HepG2 (cell line): Measurements from ENCODE around the gene SMARCE1. TPM values are rescaled to one million over a fixed set of nuclear protein-coding genes. Genes with fewer than 3 reads are reported as not detected.
A peak's percentile ranks its signal among the peaks of the same experiment; 100 is the strongest.

Experiments used
- ATAC-seq: fragments of 200-7000 bp; cut with Tn5 transposase; 3 replicates; pipeline ENCODE4 v1.9.1; 2020; ENCODE audit warnings: mild to moderate bottlenecking, moderate library complexity
- BruUV-seq: library from RNA; stranded (reverse); fragments of 400-500 nt; replicated peaks from 2 replicates; lab custom pipeline; 2021; lab: Mats Ljungman, UMichigan
- CTCF ChIA-PET: fragments of 300-600 bp; formaldehyde crosslinking; extraction: SDS; loops from one replicate; lab custom pipeline; 2021; ENCODE audit warnings: low total read pairs, inconsistent platforms, low intra/inter-chr PET ratio; lab: Yijun Ruan, JAX
- POLR2A ChIA-PET: fragments of 350-600 bp; sonication (Branson Sonifier 250); formaldehyde crosslinking; loops from one replicate; lab custom pipeline; 2020; ENCODE audit warnings: antibody characterized with exemption, inconsistent platforms; lab: Yijun Ruan, JAX
- DNase-seq: peaks from one replicate; pipeline ENCODE4 v3.0.0-alpha.2; 2015; ENCODE audit warnings: low spot score
- FAIRE-seq: peaks from 3 replicates; lab custom pipeline; 2011; peaks lifted over from hg19 to GRCh38; lab: Jason Lieb, UNC
- H2AFZ ChIP-seq: one replicate; pipeline ENCODE4 v1.6.1; 2011; ENCODE audit warnings: low read length, inconsistent platforms
- H3K27ac ChIP-seq: fragments of 300-600 bp; 3 replicates; pipeline ENCODE4 v1.8.0; 2011; ENCODE audit warnings: mixed run types, mild to moderate bottlenecking, mixed read lengths, low read length, inconsistent platforms; ENCODE audit not compliant: insufficient read depth; ENCODE audit errors: extremely low read length
- H3K27me3 ChIP-seq, 2 experiments: fragments of 200-600 bp in 1 of 2; 2 replicates in 1 of 2; 3 replicates in 1 of 2; pipeline versions ENCODE4 v1.6.0 to v1.8.0; 2011; ENCODE audit warnings: low read length in 2 of 2, mild to moderate bottlenecking in 2 of 2, moderate library complexity in 2 of 2, inconsistent platforms in 1 of 2; ENCODE audit not compliant: insufficient read depth in 2 of 2, control insufficient read depth in 1 of 2
- H3K36me3 ChIP-seq, 2 experiments: fragments of 200-600 bp in 1 of 2; replicated peaks in 1 of 2; 2 replicates in 1 of 2; 3 replicates in 1 of 2; pipeline versions ENCODE4 v1.5.1 to v1.8.0; 2011; ENCODE audit warnings: low read length in 2 of 2, inconsistent platforms in 1 of 2; ENCODE audit not compliant: insufficient read depth in 2 of 2, control insufficient read depth in 1 of 2
- H3K4me1 ChIP-seq: 2 replicates; pipeline ENCODE4 v1.5.1; 2012; ENCODE audit warnings: low read length, inconsistent platforms; ENCODE audit not compliant: insufficient read depth
- H3K4me2 ChIP-seq: 2 replicates; pipeline ENCODE4 v1.6.0; 2011; ENCODE audit warnings: low read depth, low read length, inconsistent platforms
- H3K4me3 ChIP-seq, 3 experiments: fragments of 200-600 bp in 1 of 3; sonication (generic), shearing (Covaris generic) in 1 of 3; replicated peaks in 1 of 3; 2 replicates each; pipeline ENCODE4 v1.5.1; 2011 to 2016; ENCODE audit warnings: low read length in 3 of 3, inconsistent platforms in 2 of 3, low read depth in 2 of 3, mild to moderate bottlenecking in 2 of 3, control low read depth in 1 of 3, mixed read lengths in 1 of 3; ENCODE audit not compliant: insufficient read depth in 1 of 3
- H3K79me2 ChIP-seq: one replicate; pipeline ENCODE4 v1.6.1; 2011; ENCODE audit warnings: low read length, inconsistent platforms; ENCODE audit not compliant: insufficient read depth
- H3K9ac ChIP-seq: 2 replicates; pipeline ENCODE4 v1.6.0; 2011; ENCODE audit warnings: mild to moderate bottlenecking, low read depth, low read length, inconsistent platforms; ENCODE audit not compliant: insufficient read depth
- H3K9me3 ChIP-seq: 2 replicates; pipeline ENCODE4 v1.5.1; 2012; ENCODE audit warnings: mild to moderate bottlenecking, low read length
- H4K20me1 ChIP-seq: 2 replicates; pipeline ENCODE4 v1.6.0; 2011; ENCODE audit warnings: inconsistent platforms, mild to moderate bottlenecking, low read length, moderate library complexity; ENCODE audit not compliant: insufficient read depth
- CC2D1A ChIP-seq: sonication (generic); formaldehyde crosslinking; IDR thresholded peaks from 2 replicates; pipeline ENCODE4 v1.8.1; 2023; ENCODE audit warnings: mild to moderate bottlenecking, missing genetic modification reagents
- CEBPB ChIP-seq: IDR thresholded peaks from 2 replicates; pipeline ENCODE4 v1.6.1; 2011; ENCODE audit warnings: low read depth, low read length, improper control_type of control experiment, borderline replicate concordance
- GATAD1 ChIP-seq: IDR thresholded peaks from 2 replicates; pipeline ENCODE4 v1.6.1; 2016; ENCODE audit warnings: missing genetic modification reagents, missing compliant biosample characterization
- MAFK ChIP-seq, 2 experiments: IDR thresholded peaks in 1 of 2; conservative IDR thresholded peaks in 1 of 2; 2 replicates each; pipeline ENCODE4 v1.6.1; 2011; ENCODE audit warnings: improper control_type of control experiment in 2 of 2, low read length in 2 of 2
- MYPOP ChIP-seq: sonication (generic); formaldehyde crosslinking; IDR thresholded peaks from 2 replicates; pipeline ENCODE4 v1.8.1; 2023; ENCODE audit warnings: mild to moderate bottlenecking, moderate library complexity, missing genetic modification reagents
- PBX3 ChIP-seq: sonication (generic); formaldehyde crosslinking; IDR thresholded peaks from 2 replicates; pipeline ENCODE4 v1.8.1; 2023; ENCODE audit warnings: missing genetic modification reagents, inconsistent platforms, borderline replicate concordance
- ZNF674 ChIP-seq: sonication (generic); formaldehyde crosslinking; IDR thresholded peaks from 2 replicates; pipeline ENCODE4 v1.5.0; 2020; ENCODE audit warnings: low read depth, mild to moderate bottlenecking, missing genetic modification reagents
- ZNF775 ChIP-seq: sonication (generic); formaldehyde crosslinking; IDR thresholded peaks from 2 replicates; pipeline ENCODE4 v1.4.0; 2020; ENCODE audit warnings: missing genetic modification reagents, mild to moderate bottlenecking, moderate library complexity, borderline replicate concordance
- WGBS: methylation state at CpG from one replicate; pipeline ENCODE4 v1.1.6; 2017; ENCODE audit warnings: low lambda C conversion rate; 5-methylcytosine and 5-hydroxymethylcytosine counted together
- in situ Hi-C: cut with HindIII; loops from 2 replicates; pipeline ENCODE4 v1.10.0; 2017; ENCODE audit warnings: low pct_unique_long_range_greater_than_20kb; ENCODE audit not compliant: extremely low pct_ligation_motif_present
- intact Hi-C: fragments of 100-400 bp; cut with micrococcal nuclease; formaldehyde crosslinking; loops from one replicate; pipeline ENCODE4 v1.10.0; 2022; ENCODE audit not compliant: unreplicated experiment
- polyA plus RNA-seq, 8 experiments: library from polyadenylated mRNA; depleted of rRNA in 3 of 8; stranded (reverse) in 7 of 8; unstranded in 1 of 8; fragments of >200 nt; fragmentation: Illumina TruSeq in 4 of 8; extraction: Trizol in 4 of 8; gene quantifications; 2 replicates each; pipeline versions ENCODE4 v1.2.1 to v1.2.3, GENCODE V29; 2011 to 2016; ENCODE audit warnings: low read depth in 4 of 8, missing spikeins in 1 of 8, mixed read lengths in 1 of 8; ENCODE audit not compliant: insufficient read depth in 1 of 8
- total RNA-seq, 5 experiments: library from RNA; depleted of rRNA; stranded (reverse); fragments of >200 nt; fragmentation: Illumina TruSeq; extraction: Trizol; gene quantifications; 2 replicates each; pipeline ENCODE4 v1.2.3, GENCODE V29; 2016; ENCODE audit warnings: low read depth in 1 of 5

The SMARCE1 gene
- total and polyA plus RNA-seq, 2 of the 13 experiments (the other 11 are each of a cell fraction or from before 2014, with no cell fraction given) = 43.5 to 127 TPM

- no peak for TF ChIP-seq PBX3 (CRISPR knock-in tag)
Observed at GRCh38 chr17:40647624-40648383, at the start of gene SMARCE1 (continued).

GRCh38 chr17:40697297-40697696 is 49.7 kb upstream of the SMARCE1 start:
- Histone ChIP-seq H3K9ac (no peak overlapping the region), H3K27me3 (peaks cover 0 to 16% of the 10 kb centered on the region in 2 experiments; a peak in 3 of 5 replicates), H3K27ac (no peak overlapping the region), H3K36me3 (no peaks in the 10 kb centered on the region), H3K79me2 (no peaks in the 10 kb centered on the region), H3K4me2 (no peak overlapping the region), H3K4me1 (peaks cover 19% of the 10 kb centered on the region), H3K4me3 (no peak overlapping the region), H4K20me1 (no peaks in the 10 kb centered on the region), H2AFZ (no peak overlapping the region), H3K9me3 (no peaks in the 10 kb centered on the region)
- no TSS peak for BruUV-seq
- intact Hi-C loops (no loop called here), in situ Hi-C loops (no loop called here)
- ATAC-seq = no peak
- POLR2A ChIA-PET = no interaction called here
- CTCF ChIA-PET = no interaction called here
- 62% methylated on average over 7 of the region's 7 CpGs for WGBS
- no peak for FAIRE-seq
- no peak for TF ChIP-seq ZNF674 (CRISPR knock-in tag)
- TF ChIP-seq MAFK (conservative IDR thresholded peaks at IDR 0.05 in 1 of 2, IDR thresholded peaks at IDR 0.05 in 1 of 2; ENCODE audit: low read length in 2 of 2) = 0 out of 4 replicates have a peak, but pooled peaks of 1 of the 2 experiments have one; percentile 7
- DNase-seq = no peak

- DNase-seq = no peak
- no peak for TF ChIP-seq MYPOP (CRISPR knock-in tag)
- no peak for TF ChIP-seq CC2D1A (CRISPR knock-in tag)
- no peak for TF ChIP-seq GATAD1 (CRISPR knock-in tag)
- peak; percentile 49; the same call in 1 of the 2 replicates for TF ChIP-seq CEBPB
- no peak for TF ChIP-seq ZNF775 (CRISPR knock-in tag)
- TF ChIP-seq, all 625 proteins: peak for 1
- Histone ChIP-seq H4K20me1 (no peaks in the 10 kb centered on the region), H3K27me3 (peaks cover 0 to 9% of the 10 kb centered on the region in 2 experiments; a peak in 3 of 5 replicates), H2AFZ (no peak overlapping the region), H3K4me3 (no peak overlapping the region), H3K9ac (no peak overlapping the region), H3K27ac (no peak overlapping the region), H3K9me3 (no peaks in the 10 kb centered on the region), H3K4me1 (peaks cover 19% of the 10 kb centered on the region), H3K36me3 (no peaks in the 10 kb centered on the region), H3K79me2 (no peaks in the 10 kb centered on the region), H3K4me2 (peak overlapping the region; percentile 54; the same call in 1 of the 2 replicates)
- BruUV-seq = no TSS peak
- FAIRE-seq (peak; percentile 21), ATAC-seq (no peak)
- in situ Hi-C loops = no loop called here
- 31% methylated on average over 3 of the region's 3 CpGs for WGBS
- ChIA-PET POLR2A (no interaction called here), CTCF (no interaction called here)
- intact Hi-C loops = no loop called here
Observed at GRCh38 chr17:40696651-40697072, 49.0 kb upstream of the SMARCE1 start.
